ENCODE data around the gene FBXL7.

- TF ChIP-seq CTCF (conservative IDR thresholded peaks at IDR 0.05; ENCODE audit: low read length): no peak
- TF ChIP-seq EZH2phosphoT487 (IDR thresholded peaks at IDR 0.05; ENCODE audit: borderline replicate concordance): no peak
Measured at GRCh38 chr5:15938961-15939360, 439.0 kb downstream of the FBXL7 start.
